Vagina (tissue), 2 donors: ENCODE results near the gene RFTN1. TPM values are rescaled to one million over a fixed set of nuclear protein-coding genes. Genes with fewer than 3 reads are reported as not detected.

ENCODE experiments used
- DNase-seq, 2 donors: peaks; one replicate each; pipeline ENCODE4 v3.0.0-alpha.2; 2017; ENCODE audit errors: extremely low spot score in 2 of 2
- H3K27ac ChIP-seq: fragments of 200-600 bp; sonication (generic); one replicate; pipeline ENCODE4 v1.5.1; 2019
- H3K27me3 ChIP-seq: fragments of 200-600 bp; sonication (generic); one replicate; pipeline ENCODE4 v1.5.1; 2019
- H3K36me3 ChIP-seq, 2 donors: fragments of 200-600 bp; sonication (generic); one replicate each; pipeline ENCODE4 v1.5.1; 2017 to 2019
- H3K4me1 ChIP-seq: fragments of 200-600 bp; sonication (generic); one replicate; pipeline ENCODE4 v1.5.1; 2019
- H3K4me3 ChIP-seq, 2 donors: fragments of 200-600 bp; sonication (generic); 1 replicate in 1 of 2; 2 replicates in 1 of 2; pipeline ENCODE4 v1.5.1; 2016 to 2019
- H3K9me3 ChIP-seq: fragments of 200-600 bp; sonication (generic); one replicate; pipeline ENCODE4 v1.5.1; 2019
- CTCF ChIP-seq, 3 experiments: fragments of 450-650 bp in 2 of 3; fragments of 200-600 bp in 1 of 3; sonication (generic) in 1 of 3; IDR thresholded peaks; one replicate each; pipeline ENCODE4 v1.5.1; 2017 to 2019; ENCODE audit warnings: antibody characterized with exemption in 3 of 3, mild to moderate bottlenecking in 2 of 3, moderate library complexity in 2 of 3
- POLR2A ChIP-seq, 2 donors: fragments of 450-650 bp; IDR thresholded peaks; one replicate each; pipeline ENCODE4 v1.6.1; 2017; ENCODE audit warnings: antibody characterized with exemption in 2 of 2, mild to moderate bottlenecking in 2 of 2, moderate library complexity in 2 of 2
- POLR2AphosphoS5 ChIP-seq, 2 donors: sonication (generic); formaldehyde crosslinking; IDR thresholded peaks; one replicate each; pipeline ENCODE4 v1.9.0; 2017; ENCODE audit warnings: antibody characterized with exemption in 2 of 2, mild to moderate bottlenecking in 2 of 2, low read depth in 1 of 2; ENCODE audit not compliant: insufficient read depth in 1 of 2
- intact Hi-C: fragments of 100-400 bp; cut with DNase I; formaldehyde crosslinking; loops from one replicate; pipeline ENCODE4 v1.15.1; 2023
- total RNA-seq: library from RNA; depleted of rRNA; stranded (reverse); fragments of >200 nt; gene quantifications from one replicate; pipeline ENCODE4 v1.2.3, GENCODE V29; 2016

Gene RFTN1
- total RNA-seq, 1 donor from 2014 or later, result 47.4 TPM

GRCh38 chr3:16319307-16319706 is 194.2 kb downstream of the RFTN1 start:
- TF ChIP-seq CTCF (IDR thresholded peaks at IDR 0.05), result peak in 1 of 3 experiments; percentile 23
- no peak for TF ChIP-seq POLR2A (IDR thresholded peaks at IDR 0.05)
- TF ChIP-seq POLR2AphosphoS5 (IDR thresholded peaks at IDR 0.05; ENCODE audit: insufficient read depth in 1 of 2, low read depth in 1 of 2), result no peak
- Histone ChIP-seq H3K27me3 (no peaks in the 10 kb centered on the region), H3K9me3 (no peaks in the 10 kb centered on the region), H3K36me3 (peaks cover 0 to 26% of the 10 kb centered on the region in 2 donors), H3K4me1 (peaks cover 17% of the 10 kb centered on the region), H3K4me3 (no peak overlapping the region), H3K27ac (no peak overlapping the region)
- intact Hi-C loops, result loop anchor here (10.0 kb wide), 1 partner anchor 195 kb away; the partner anchor contains the start of gene RFTN1
- DNase-seq, result no peak

DNA sequence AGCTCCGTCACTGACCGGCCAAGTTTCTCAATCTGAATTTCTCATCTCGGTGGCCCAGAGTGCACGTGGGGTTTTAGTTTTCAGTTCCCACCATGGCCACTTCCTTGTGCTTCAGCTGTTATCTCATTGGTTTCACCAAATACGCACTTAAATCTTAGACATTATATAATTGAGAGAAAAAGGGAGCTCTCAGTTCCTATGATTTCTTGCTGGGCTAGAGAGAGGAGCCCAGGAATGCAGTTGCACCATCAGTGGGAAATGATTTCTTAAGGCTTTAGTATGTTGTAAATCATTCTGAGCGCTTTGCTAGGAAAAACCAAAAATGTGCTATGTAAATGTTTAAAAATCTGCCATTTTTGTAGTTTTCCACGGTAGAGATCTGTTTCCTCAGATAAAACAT is 195.3 kb downstream of the RFTN1 start:
- peaks cover 17% of the 10 kb centered on the region for H3K4me1 ChIP-seq
- no peak overlapping the region for H3K27ac ChIP-seq
- no peak for DNase-seq
- TF ChIP-seq POLR2AphosphoS5 (IDR thresholded peaks at IDR 0.05; ENCODE audit: insufficient read depth in 1 of 2, low read depth in 1 of 2) (no peak), POLR2A (IDR thresholded peaks at IDR 0.05) (no peak), CTCF (IDR thresholded peaks at IDR 0.05) (no peak)
- H3K9me3 ChIP-seq, result no peaks in the 10 kb centered on the region
- H3K36me3 ChIP-seq, result peaks cover 0 to 26% of the 10 kb centered on the region in 2 donors
- intact Hi-C loops, result loop anchor here (10.0 kb wide), 1 partner anchor 197 kb away; the partner anchor contains the start of gene RFTN1
- H3K27me3 ChIP-seq, result no peaks in the 10 kb centered on the region
- no peak overlapping the region for H3K4me3 ChIP-seq

DNA sequence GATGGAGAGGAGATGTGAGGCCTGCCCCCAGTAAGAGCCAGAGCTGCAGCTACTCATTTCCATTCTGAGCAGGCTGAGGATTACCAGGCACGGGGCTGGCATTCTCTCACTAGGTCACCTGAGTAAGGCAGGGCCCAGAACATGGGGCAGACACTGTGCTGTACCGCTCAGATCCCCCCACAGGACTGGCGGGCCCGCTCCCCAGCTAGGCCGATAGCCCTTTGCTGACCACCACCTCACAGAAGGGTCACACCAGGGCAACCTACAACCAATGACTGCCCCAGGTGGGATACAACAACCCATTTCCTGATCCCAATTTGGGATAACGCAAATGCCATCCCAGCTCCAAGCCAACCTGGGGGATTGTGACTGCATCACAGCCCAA is 195.9 kb downstream of the RFTN1 start:
- Histone ChIP-seq H3K27ac (no peak overlapping the region), H3K36me3 (peaks cover 0 to 26% of the 10 kb centered on the region in 2 donors), H3K4me1 (peaks cover 17% of the 10 kb centered on the region), H3K9me3 (no peaks in the 10 kb centered on the region), H3K27me3 (no peaks in the 10 kb centered on the region), H3K4me3 (no peak overlapping the region)
- DNase-seq, result no peak
- no peak for TF ChIP-seq POLR2A (IDR thresholded peaks at IDR 0.05)
- no peak for TF ChIP-seq POLR2AphosphoS5 (IDR thresholded peaks at IDR 0.05; ENCODE audit: insufficient read depth in 1 of 2, low read depth in 1 of 2)
- TF ChIP-seq CTCF (IDR thresholded peaks at IDR 0.05), result no peak
- intact Hi-C loops, result loop anchor here (10.0 kb wide), 1 partner anchor 197 kb away; the partner anchor contains the start of gene RFTN1

- peaks cover 17% of the 10 kb centered on the region for H3K4me1 ChIP-seq
- no peak overlapping the region for H3K4me3 ChIP-seq
- no peaks in the 10 kb centered on the region for H3K9me3 ChIP-seq
- H3K27ac ChIP-seq, result no peak overlapping the region
- no peak for TF ChIP-seq POLR2A (IDR thresholded peaks at IDR 0.05)
- TF ChIP-seq CTCF (IDR thresholded peaks at IDR 0.05), result no peak
- no peak for TF ChIP-seq POLR2AphosphoS5 (IDR thresholded peaks at IDR 0.05; ENCODE audit: insufficient read depth in 1 of 2, low read depth in 1 of 2)
- peaks cover 0 to 23% of the 10 kb centered on the region in 2 donors for H3K36me3 ChIP-seq
- H3K27me3 ChIP-seq, result no peaks in the 10 kb centered on the region
- no peak for DNase-seq
- intact Hi-C loops, result loop anchor here (10.0 kb wide), 1 partner anchor 198 kb away; the partner anchor contains the start of gene RFTN1
Measured at GRCh38 chr3:16316847-16317560, 196.5 kb downstream of the RFTN1 start.

DNA sequence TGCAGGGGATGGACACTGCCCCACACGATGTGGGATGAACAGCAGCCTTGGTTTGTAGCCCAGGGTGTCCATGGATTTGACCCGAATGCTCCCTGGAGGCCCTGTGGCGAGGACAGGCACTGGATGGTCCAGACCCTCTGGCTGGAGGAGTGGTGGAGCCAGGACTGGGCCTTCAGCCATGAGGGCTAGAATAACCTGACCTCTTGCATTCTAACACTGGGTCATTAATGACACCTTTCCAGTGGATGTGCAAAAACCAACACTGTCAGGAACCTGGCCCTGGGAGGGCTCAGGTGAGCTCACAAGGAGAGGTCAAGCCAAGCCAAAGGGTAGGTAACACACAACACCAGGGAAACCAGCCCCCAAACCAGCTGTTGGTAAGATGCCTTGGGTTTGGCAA is 197.1 kb downstream of the RFTN1 start:
- Histone ChIP-seq H3K27ac (no peak overlapping the region), H3K36me3 (peaks cover 0 to 21% of the 10 kb centered on the region in 2 donors), H3K4me3 (no peak overlapping the region), H3K9me3 (no peaks in the 10 kb centered on the region), H3K27me3 (no peaks in the 10 kb centered on the region), H3K4me1 (peaks cover 22% of the 10 kb centered on the region)
- DNase-seq, result no peak
- intact Hi-C loops, result loop anchor here (10.0 kb wide), 1 partner anchor 198 kb away; the partner anchor contains the start of gene RFTN1
- TF ChIP-seq POLR2AphosphoS5 (IDR thresholded peaks at IDR 0.05; ENCODE audit: insufficient read depth in 1 of 2, low read depth in 1 of 2) (no peak), POLR2A (IDR thresholded peaks at IDR 0.05) (no peak), CTCF (IDR thresholded peaks at IDR 0.05) (no peak)
